ENCODE results near the gene THRB. TPM values are rescaled to one million over a fixed set of nuclear protein-coding genes. Genes with fewer than 3 reads are reported as not detected.

The THRB gene
- total RNA-seq, 1 experiment from 2014 or later, result 5.8 TPM

GRCh38 chr3:24388611-24389010 lies 106.0 kb downstream of the THRB start:
- DNase-seq (ENCODE audit: low spot score) (no peak), ATAC-seq (no peak)
- H3K27me3 Mint-ChIP-seq (ENCODE audit: low read depth), result no peaks in the 10 kb centered on the region
- TF ChIP-seq HMGXB4 (CRISPR knock-in tag; IDR thresholded peaks at IDR 0.05) (no peak), ZNF671 (CRISPR knock-in tag; IDR thresholded peaks at IDR 0.05) (no peak), TEAD4 (CRISPR knock-in tag; IDR thresholded peaks at IDR 0.05) (no peak), ZNF138 (CRISPR knock-in tag; conservative IDR thresholded peaks at IDR 0.05) (no peak)
- H3K27ac Mint-ChIP-seq, result peak overlapping the region; percentile 5; the same call in 1 of the 2 replicates
- H3K4me1 Mint-ChIP-seq, result peaks cover 15% of the 10 kb centered on the region
- no peaks in the 10 kb centered on the region for H3K9me3 Mint-ChIP-seq
- ChIA-PET CTCF (no interaction called here), POLR2A (interaction anchor here (0.6 kb wide), 1 partner anchor 448 kb away, joined by 4 read pairs; no protein-coding TSS in a partner anchor)
- no peak overlapping the region for H3K4me3 Mint-ChIP-seq
- no peaks in the 10 kb centered on the region for H3K36me3 Mint-ChIP-seq

- Mint-ChIP-seq H3K4me1 (peaks cover 11% of the 10 kb centered on the region), H3K9me3 (no peaks in the 10 kb centered on the region), H3K27me3 (ENCODE audit: low read depth) (no peaks in the 10 kb centered on the region), H3K4me3 (no peak overlapping the region), H3K36me3 (no peaks in the 10 kb centered on the region), H3K27ac (no peak overlapping the region)
- DNase-seq (ENCODE audit: low spot score) (no peak), ATAC-seq (no peak)
- ChIA-PET CTCF (no interaction called here), POLR2A (no interaction called here)
- TF ChIP-seq ZNF219 (CRISPR knock-in tag; IDR thresholded peaks at IDR 0.05; ENCODE audit: borderline replicate concordance) (no peak), ATF1 (CRISPR knock-in tag; IDR thresholded peaks at IDR 0.05) (no peak), ZNF138 (CRISPR knock-in tag; conservative IDR thresholded peaks at IDR 0.05) (no peak), EMX1 (CRISPR knock-in tag; IDR thresholded peaks at IDR 0.05) (no peak)
These were observed 106.5 kb downstream of the THRB start for GRCh38 chr3:24388159-24388558.

DNA sequence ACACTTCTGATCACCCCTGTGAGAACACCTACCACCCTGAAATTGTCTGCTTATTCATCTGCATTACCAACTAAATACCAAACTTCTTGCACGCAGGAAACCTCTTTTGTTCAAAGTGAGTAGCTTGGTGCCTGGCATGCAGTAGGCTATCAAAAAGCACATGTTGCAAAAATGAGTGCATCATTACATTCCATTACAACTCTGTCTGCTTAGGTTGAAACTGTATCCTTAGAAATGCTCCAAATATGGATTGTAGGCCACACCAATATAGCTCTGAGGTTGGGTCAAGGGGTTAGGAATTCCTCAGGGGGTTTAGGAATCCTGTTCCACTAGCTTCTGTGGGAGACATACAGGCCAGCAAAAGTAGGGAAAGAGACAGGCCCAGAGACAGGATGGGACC lies 107.2 kb downstream of the THRB start:
- H3K4me1 Mint-ChIP-seq, result peaks cover 7% of the 10 kb centered on the region; the same call in 1 of the 2 replicates
- no peaks in the 10 kb centered on the region for H3K36me3 Mint-ChIP-seq
- H3K4me3 Mint-ChIP-seq, result no peak overlapping the region
- no peak overlapping the region for H3K27ac Mint-ChIP-seq
- ChIA-PET CTCF (interaction anchor here (0.6 to 0.8 kb wide), 2 partner anchors 19 to 386 kb away, joined by 3 to 5 read pairs; no protein-coding TSS in a partner anchor), POLR2A (no interaction called here)
- ATAC-seq (no peak), DNase-seq (ENCODE audit: low spot score) (no peak)
- no peaks in the 10 kb centered on the region for H3K27me3 Mint-ChIP-seq (ENCODE audit: low read depth)
- TF ChIP-seq TEAD4 (CRISPR knock-in tag; IDR thresholded peaks at IDR 0.05) (no peak), ZNF671 (CRISPR knock-in tag; IDR thresholded peaks at IDR 0.05) (no peak), MLX (CRISPR knock-in tag; IDR thresholded peaks at IDR 0.05) (no peak), ESRRA (CRISPR knock-in tag; IDR thresholded peaks at IDR 0.05; ENCODE audit: borderline replicate concordance) (no peak), GABPB1 (CRISPR knock-in tag; IDR thresholded peaks at IDR 0.05) (no peak), TEAD1 (CRISPR knock-in tag; IDR thresholded peaks at IDR 0.05) (no peak), MXD4 (CRISPR knock-in tag; IDR thresholded peaks at IDR 0.05; ENCODE audit: borderline replicate concordance) (no peak), EMX1 (CRISPR knock-in tag; IDR thresholded peaks at IDR 0.05) (no peak), TP53 (CRISPR knock-in tag; IDR thresholded peaks at IDR 0.05) (no peak), NFE2L1 (CRISPR knock-in tag; IDR thresholded peaks at IDR 0.05) (no peak), ZNF263 (CRISPR knock-in tag; IDR thresholded peaks at IDR 0.05; ENCODE audit: low read depth) (no peak), GTF2I (CRISPR knock-in tag; conservative IDR thresholded peaks at IDR 0.05) (no peak), ZNF512 (CRISPR knock-in tag; IDR thresholded peaks at IDR 0.05; ENCODE audit: borderline replicate concordance) (no peak), PRRX2 (CRISPR knock-in tag; IDR thresholded peaks at IDR 0.05) (no peak), USF2 (CRISPR knock-in tag; IDR thresholded peaks at IDR 0.05) (no peak), NFYB (CRISPR knock-in tag; conservative IDR thresholded peaks at IDR 0.05; ENCODE audit: low read depth) (no peak)
- TF ChIP-seq, protein P1, sequence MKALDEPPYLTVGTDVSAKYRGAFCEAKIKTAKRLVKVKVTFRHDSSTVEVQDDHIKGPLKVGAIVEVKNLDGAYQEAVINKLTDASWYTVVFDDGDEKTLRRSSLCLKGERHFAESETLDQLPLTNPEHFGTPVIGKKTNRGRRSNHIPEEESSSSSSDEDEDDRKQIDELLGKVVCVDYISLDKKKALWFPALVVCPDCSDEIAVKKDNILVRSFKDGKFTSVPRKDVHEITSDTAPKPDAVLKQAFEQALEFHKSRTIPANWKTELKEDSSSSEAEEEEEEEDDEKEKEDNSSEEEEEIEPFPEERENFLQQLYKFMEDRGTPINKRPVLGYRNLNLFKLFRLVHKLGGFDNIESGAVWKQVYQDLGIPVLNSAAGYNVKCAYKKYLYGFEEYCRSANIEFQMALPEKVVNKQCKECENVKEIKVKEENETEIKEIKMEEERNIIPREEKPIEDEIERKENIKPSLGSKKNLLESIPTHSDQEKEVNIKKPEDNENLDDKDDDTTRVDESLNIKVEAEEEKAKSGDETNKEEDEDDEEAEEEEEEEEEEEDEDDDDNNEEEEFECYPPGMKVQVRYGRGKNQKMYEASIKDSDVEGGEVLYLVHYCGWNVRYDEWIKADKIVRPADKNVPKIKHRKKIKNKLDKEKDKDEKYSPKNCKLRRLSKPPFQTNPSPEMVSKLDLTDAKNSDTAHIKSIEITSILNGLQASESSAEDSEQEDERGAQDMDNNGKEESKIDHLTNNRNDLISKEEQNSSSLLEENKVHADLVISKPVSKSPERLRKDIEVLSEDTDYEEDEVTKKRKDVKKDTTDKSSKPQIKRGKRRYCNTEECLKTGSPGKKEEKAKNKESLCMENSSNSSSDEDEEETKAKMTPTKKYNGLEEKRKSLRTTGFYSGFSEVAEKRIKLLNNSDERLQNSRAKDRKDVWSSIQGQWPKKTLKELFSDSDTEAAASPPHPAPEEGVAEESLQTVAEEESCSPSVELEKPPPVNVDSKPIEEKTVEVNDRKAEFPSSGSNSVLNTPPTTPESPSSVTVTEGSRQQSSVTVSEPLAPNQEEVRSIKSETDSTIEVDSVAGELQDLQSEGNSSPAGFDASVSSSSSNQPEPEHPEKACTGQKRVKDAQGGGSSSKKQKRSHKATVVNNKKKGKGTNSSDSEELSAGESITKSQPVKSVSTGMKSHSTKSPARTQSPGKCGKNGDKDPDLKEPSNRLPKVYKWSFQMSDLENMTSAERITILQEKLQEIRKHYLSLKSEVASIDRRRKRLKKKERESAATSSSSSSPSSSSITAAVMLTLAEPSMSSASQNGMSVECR (CRISPR knock-in tag; IDR thresholded peaks at IDR 0.05; ENCODE audit: borderline replicate concordance), result no peak
- H3K9me3 Mint-ChIP-seq, result no peaks in the 10 kb centered on the region
